SU-DHL-6 (cell line): ENCODE results near the gene SLC13A4.
"Not testable (repeated sequence)": the region's sequence is repeated elsewhere in the genome, so short reads cannot be mapped to it uniquely, and the experiment has no call there.

Experiments
- CTCF ChIP-seq: fragments of 200-600 bp; sonication (generic); IDR thresholded peaks from one replicate; pipeline ENCODE4 v1.5.1; 2017; ENCODE audit warnings: antibody characterized with exemption, mild to moderate bottlenecking, low read length, moderate library complexity; ENCODE audit not compliant: insufficient read depth, poor library complexity, severe bottlenecking
- EZH2phosphoT487 ChIP-seq: fragments of 200-600 bp; sonication (generic), shearing (Covaris generic); conservative IDR thresholded peaks from 2 replicates; pipeline ENCODE4 v1.6.1; 2018; ENCODE audit warnings: mild to moderate bottlenecking, antibody characterized with exemption, low read length, moderate library complexity, mixed read lengths

GRCh38 chr7:135737306-135737647, 9.3 kb upstream of the SLC13A4 start:
- not testable (repeated sequence) for TF ChIP-seq CTCF, EZH2phosphoT487
